ENCODE measurements around the gene GPR18. TPM values are rescaled to one million over a fixed set of nuclear protein-coding genes. Genes with fewer than 3 reads are reported as not detected.

The GPR18 gene
- total RNA-seq, 1 experiment from 2014 or later, result not detected

- TF ChIP-seq, protein P1, sequence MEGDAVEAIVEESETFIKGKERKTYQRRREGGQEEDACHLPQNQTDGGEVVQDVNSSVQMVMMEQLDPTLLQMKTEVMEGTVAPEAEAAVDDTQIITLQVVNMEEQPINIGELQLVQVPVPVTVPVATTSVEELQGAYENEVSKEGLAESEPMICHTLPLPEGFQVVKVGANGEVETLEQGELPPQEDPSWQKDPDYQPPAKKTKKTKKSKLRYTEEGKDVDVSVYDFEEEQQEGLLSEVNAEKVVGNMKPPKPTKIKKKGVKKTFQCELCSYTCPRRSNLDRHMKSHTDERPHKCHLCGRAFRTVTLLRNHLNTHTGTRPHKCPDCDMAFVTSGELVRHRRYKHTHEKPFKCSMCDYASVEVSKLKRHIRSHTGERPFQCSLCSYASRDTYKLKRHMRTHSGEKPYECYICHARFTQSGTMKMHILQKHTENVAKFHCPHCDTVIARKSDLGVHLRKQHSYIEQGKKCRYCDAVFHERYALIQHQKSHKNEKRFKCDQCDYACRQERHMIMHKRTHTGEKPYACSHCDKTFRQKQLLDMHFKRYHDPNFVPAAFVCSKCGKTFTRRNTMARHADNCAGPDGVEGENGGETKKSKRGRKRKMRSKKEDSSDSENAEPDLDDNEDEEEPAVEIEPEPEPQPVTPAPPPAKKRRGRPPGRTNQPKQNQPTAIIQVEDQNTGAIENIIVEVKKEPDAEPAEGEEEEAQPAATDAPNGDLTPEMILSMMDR (conservative IDR thresholded peaks at IDR 0.05; ENCODE audit: low read depth, low read length), result no peak
- no peak for TF ChIP-seq EZH2 (IDR thresholded peaks at IDR 0.05; ENCODE audit: borderline replicate concordance, low read depth, low read length, poor library complexity, severe bottlenecking)
- H3K36me3 ChIP-seq (ENCODE audit: insufficient read depth, low read length, poor library complexity, severe bottlenecking), result no peaks in the 10 kb centered on the region
- H3K4me3 ChIP-seq (ENCODE audit: low read depth, low read length, poor library complexity, severe bottlenecking), result no peak overlapping the region
- intact Hi-C loops (cut with micrococcal nuclease; ENCODE audit: unreplicated experiment), result no loop called here
- BruUV-seq (replicated peaks), result no TSS peak
- DNase-seq (ENCODE audit: low spot score), result no peak
- no peaks in the 10 kb centered on the region for H3K9me3 ChIP-seq (ENCODE audit: low read depth, low read length, poor library complexity, severe bottlenecking)
- POLR2A ChIA-PET (ENCODE audit: low non-redundant PET), result no interaction called here
- no peaks in the 10 kb centered on the region for H3K27me3 ChIP-seq (replicated peaks; ENCODE audit: insufficient read depth, low read depth, low read length, poor library complexity)
- no peak overlapping the region for H3K27ac ChIP-seq (ENCODE audit: low read depth, low read length, poor library complexity, severe bottlenecking)
- CTCF ChIA-PET, result no interaction called here
- no peaks in the 10 kb centered on the region for H3K4me1 ChIP-seq (ENCODE audit: insufficient read depth, low read length, poor library complexity, severe bottlenecking)
Observed at GRCh38 chr13:99208845-99209527, 49.2 kb downstream of the GPR18 start.

- intact Hi-C loops (cut with micrococcal nuclease; ENCODE audit: unreplicated experiment), result no loop called here
- TF ChIP-seq, protein P1 (conservative IDR thresholded peaks at IDR 0.05; ENCODE audit: low read depth, low read length), result no peak
- no peak for TF ChIP-seq EZH2 (IDR thresholded peaks at IDR 0.05; ENCODE audit: borderline replicate concordance, low read depth, low read length, poor library complexity, severe bottlenecking)
- ChIA-PET POLR2A (ENCODE audit: low non-redundant PET) (no interaction called here), CTCF (no interaction called here)
- H3K4me3 ChIP-seq (ENCODE audit: low read depth, low read length, poor library complexity, severe bottlenecking), result no peak overlapping the region
- H3K36me3 ChIP-seq (ENCODE audit: insufficient read depth, low read length, poor library complexity, severe bottlenecking), result no peaks in the 10 kb centered on the region
- H3K27me3 ChIP-seq (replicated peaks; ENCODE audit: insufficient read depth, low read depth, low read length, poor library complexity), result no peaks in the 10 kb centered on the region
- no peaks in the 10 kb centered on the region for H3K9me3 ChIP-seq (ENCODE audit: low read depth, low read length, poor library complexity, severe bottlenecking)
- H3K4me1 ChIP-seq (ENCODE audit: insufficient read depth, low read length, poor library complexity, severe bottlenecking), result no peaks in the 10 kb centered on the region
- H3K27ac ChIP-seq (ENCODE audit: low read depth, low read length, poor library complexity, severe bottlenecking), result no peak overlapping the region
- DNase-seq (ENCODE audit: low spot score), result no peak
- no TSS peak for BruUV-seq (replicated peaks)
Observed at GRCh38 chr13:99208185-99208584, 50.0 kb downstream of the GPR18 start.

DNA sequence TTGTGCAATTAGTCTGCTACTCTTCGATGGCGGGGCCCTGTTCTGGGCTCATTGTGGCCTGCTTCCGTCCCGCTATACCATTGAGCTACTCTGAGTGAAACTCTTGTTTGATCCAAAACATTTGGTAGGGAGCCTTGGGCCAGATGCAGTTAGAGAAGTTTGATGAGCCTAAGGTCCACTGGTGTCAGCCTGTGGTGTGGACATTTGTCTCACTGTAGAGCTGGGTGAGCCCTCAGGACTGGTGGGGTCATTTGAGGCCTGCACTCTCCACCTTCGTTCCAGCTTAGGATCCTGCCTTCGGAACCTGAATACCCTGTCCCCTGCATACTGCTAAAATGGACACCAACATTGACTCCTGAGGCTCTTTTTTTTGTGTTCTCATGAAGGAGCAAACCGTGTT, 50.7 kb downstream of the GPR18 start:
- DNase-seq (ENCODE audit: low spot score), result no peak
- intact Hi-C loops (cut with micrococcal nuclease; ENCODE audit: unreplicated experiment), result no loop called here
- Histone ChIP-seq H3K36me3 (ENCODE audit: insufficient read depth, low read length, poor library complexity, severe bottlenecking) (no peaks in the 10 kb centered on the region), H3K9me3 (ENCODE audit: low read depth, low read length, poor library complexity, severe bottlenecking) (no peaks in the 10 kb centered on the region), H3K4me1 (ENCODE audit: insufficient read depth, low read length, poor library complexity, severe bottlenecking) (no peaks in the 10 kb centered on the region), H3K27ac (ENCODE audit: low read depth, low read length, poor library complexity, severe bottlenecking) (no peak overlapping the region), H3K4me3 (ENCODE audit: low read depth, low read length, poor library complexity, severe bottlenecking) (no peak overlapping the region), H3K27me3 (replicated peaks; ENCODE audit: insufficient read depth, low read depth, low read length, poor library complexity) (no peaks in the 10 kb centered on the region)
- no TSS peak for BruUV-seq (replicated peaks)
- CTCF ChIA-PET, result no interaction called here
- TF ChIP-seq, protein P1 (conservative IDR thresholded peaks at IDR 0.05; ENCODE audit: low read depth, low read length), result no peak
- TF ChIP-seq EZH2 (IDR thresholded peaks at IDR 0.05; ENCODE audit: borderline replicate concordance, low read depth, low read length, poor library complexity, severe bottlenecking), result no peak
- POLR2A ChIA-PET (ENCODE audit: low non-redundant PET), result no interaction called here
